IMR-90 (cell line): ENCODE data around the gene ATP5MC3. TPM values are rescaled to one million over a fixed set of nuclear protein-coding genes. Genes with fewer than 3 reads are reported as not detected.
A peak's percentile ranks its signal among the peaks of the same experiment; 100 is the strongest.
"Not testable (repeated sequence)": the region's sequence is repeated elsewhere in the genome, so short reads cannot be mapped to it uniquely, and the experiment has no call there.

Experiments used
- ATAC-seq: fragments of 200-7000 bp; cut with Tn5 transposase; 2 replicates; pipeline ENCODE4 v1.9.1; 2020; ENCODE audit warnings: low read depth, mild to moderate bottlenecking, moderate library complexity
- BruUV-seq: library from RNA; stranded (reverse); fragments of 400-500 nt; replicated peaks from 2 replicates; lab custom pipeline; 2021; lab: Mats Ljungman, UMichigan
- CTCF ChIA-PET: fragments of 300-600 bp; formaldehyde crosslinking; extraction: SDS; loops from one replicate; lab custom pipeline; 2021; ENCODE audit warnings: antibody characterized with exemption; lab: Yijun Ruan, JAX
- POLR2A ChIA-PET: fragments of 300-600 bp; sonication (Branson Sonifier 250); formaldehyde crosslinking; loops from one replicate; lab custom pipeline; 2022; ENCODE audit warnings: antibody characterized with exemption; ENCODE audit not compliant: unreplicated experiment; lab: Charles Lee
- DNase-seq: peaks from one replicate; pipeline ENCODE4 v3.0.0; 2013
- H2AFZ ChIP-seq: replicated peaks from 2 replicates; pipeline ENCODE3; 2013; ENCODE audit warnings: low read length, mild to moderate bottlenecking; ENCODE audit not compliant: poor library complexity
- H2AK5ac ChIP-seq: 2 replicates; pipeline ENCODE4 v1.6.1; 2013; ENCODE audit warnings: low read depth, low read length, inconsistent platforms
- H2AK9ac ChIP-seq: replicated peaks from 2 replicates; pipeline ENCODE3; 2013; ENCODE audit warnings: mild to moderate bottlenecking, low read depth, low read length, moderate library complexity; ENCODE audit not compliant: poor library complexity
- H2BK120ac ChIP-seq: 2 replicates; pipeline ENCODE4 v1.6.1; 2013; ENCODE audit warnings: low read depth, low read length, inconsistent platforms
- H2BK15ac ChIP-seq: 3 replicates; pipeline ENCODE4 v1.6.1; 2013; ENCODE audit warnings: low read depth, low read length, inconsistent platforms
- H2BK20ac ChIP-seq: 2 replicates; pipeline ENCODE4 v1.6.1; 2013; ENCODE audit warnings: low read depth, mild to moderate bottlenecking, inconsistent platforms, low read length, moderate library complexity
- H2BK5ac ChIP-seq: 2 replicates; pipeline ENCODE4 v1.6.1; 2013; ENCODE audit warnings: mild to moderate bottlenecking, low read depth, low read length, inconsistent platforms; ENCODE audit not compliant: poor library complexity, severe bottlenecking
- H3K14ac ChIP-seq: replicated peaks from 2 replicates; pipeline ENCODE4 v1.6.1; 2013; ENCODE audit warnings: low read depth, low read length, inconsistent platforms
- H3K18ac ChIP-seq: 2 replicates; pipeline ENCODE4 v1.6.1; 2013; ENCODE audit warnings: low read depth, low read length, control low read depth
- H3K23ac ChIP-seq: 2 replicates; pipeline ENCODE4 v1.6.1; 2013; ENCODE audit warnings: low read depth, low read length, inconsistent platforms
- H3K27ac ChIP-seq: 2 replicates; pipeline ENCODE4 v1.5.1; 2013; ENCODE audit warnings: mild to moderate bottlenecking, control low read depth, low read length; ENCODE audit not compliant: insufficient read depth
- H3K27me3 ChIP-seq: 2 replicates; pipeline ENCODE4 v1.6.1; 2013; ENCODE audit warnings: low read length; ENCODE audit not compliant: control insufficient read depth, insufficient read depth
- H3K36me3 ChIP-seq: 2 replicates; pipeline ENCODE4 v1.6.1; 2013; ENCODE audit warnings: low read length, mixed read lengths; ENCODE audit not compliant: control insufficient read depth, insufficient read depth
- H3K4ac ChIP-seq: 2 replicates; pipeline ENCODE4 v1.6.1; 2013; ENCODE audit warnings: low read depth, low read length, inconsistent platforms
- H3K4me1 ChIP-seq: 2 replicates; pipeline ENCODE4 v1.6.1; 2013; ENCODE audit warnings: low read length, mixed read lengths; ENCODE audit not compliant: control insufficient read depth, insufficient read depth
- H3K4me2 ChIP-seq: 2 replicates; pipeline ENCODE4 v1.6.1; 2013; ENCODE audit warnings: low read depth, mild to moderate bottlenecking, control low read depth, low read length, moderate library complexity
- H3K4me3 ChIP-seq: 2 replicates; pipeline ENCODE4 v1.5.1; 2013; ENCODE audit warnings: low read depth, mild to moderate bottlenecking, control low read depth, low read length, moderate library complexity; ENCODE audit not compliant: insufficient read depth
- H3K56ac ChIP-seq: 2 replicates; pipeline ENCODE4 v1.6.1; 2013; ENCODE audit warnings: low read length, inconsistent platforms; ENCODE audit not compliant: insufficient read depth; ENCODE audit errors: extremely low read depth
- H3K79me1 ChIP-seq, 2 experiments: 2 replicates each; pipeline ENCODE4 v1.6.1; 2013; ENCODE audit warnings: low read length in 2 of 2, inconsistent platforms in 1 of 2, low read depth in 1 of 2
- H3K9ac ChIP-seq: 2 replicates; pipeline ENCODE4 v1.6.1; 2013; ENCODE audit warnings: low read depth, low read length, control low read depth
- H3K9me1 ChIP-seq: 2 replicates; pipeline ENCODE4 v1.6.1; 2013; ENCODE audit warnings: low read length, inconsistent platforms; ENCODE audit not compliant: insufficient read depth
- H3K9me3 ChIP-seq: 2 replicates; pipeline ENCODE4 v1.6.1; 2013; ENCODE audit warnings: low read length; ENCODE audit not compliant: control insufficient read depth, insufficient read depth
- H4K20me1 ChIP-seq: 2 replicates; pipeline ENCODE4 v1.6.1; 2013; ENCODE audit warnings: low read length, inconsistent platforms; ENCODE audit not compliant: insufficient read depth
- H4K5ac ChIP-seq: 2 replicates; pipeline ENCODE4 v1.6.1; 2013; ENCODE audit warnings: mild to moderate bottlenecking, low read depth, low read length, control low read depth
- H4K8ac ChIP-seq, 2 experiments: 2 replicates each; pipeline ENCODE4 v1.6.1; 2013; ENCODE audit warnings: low read depth in 2 of 2, low read length in 2 of 2, control low read depth in 1 of 2, inconsistent platforms in 1 of 2
- H4K91ac ChIP-seq: 2 replicates; pipeline ENCODE4 v1.6.1; 2013; ENCODE audit warnings: low read depth, low read length, inconsistent platforms; ENCODE audit not compliant: insufficient read depth
- BHLHE40 ChIP-seq: fragments of 150-350 bp; IDR thresholded peaks from 2 replicates; pipeline ENCODE4 v1.6.1; 2016; ENCODE audit warnings: mild to moderate bottlenecking, low read depth, low read length
- CHD1 ChIP-seq: IDR thresholded peaks from 2 replicates; pipeline ENCODE4 v1.6.1; 2012; ENCODE audit warnings: low read depth, low read length, improper control_type of control experiment
- MAFK ChIP-seq: IDR thresholded peaks from 2 replicates; pipeline ENCODE4 v1.6.1; 2012; ENCODE audit warnings: low read depth, low read length, improper control_type of control experiment
- POLR2A ChIP-seq: IDR thresholded peaks from 2 replicates; pipeline ENCODE4 v1.6.1; 2012; ENCODE audit warnings: mild to moderate bottlenecking, low read depth, low read length
- RFX5 ChIP-seq: IDR thresholded peaks from 2 replicates; pipeline ENCODE4 v1.8.0; 2012; ENCODE audit warnings: low read depth, mild to moderate bottlenecking, low read length, moderate library complexity
- SMC3 ChIP-seq: fragments of 150-350 bp; IDR thresholded peaks from 2 replicates; pipeline ENCODE4 v1.6.1; 2016; ENCODE audit warnings: low read depth, mild to moderate bottlenecking, antibody characterized with exemption, low read length, moderate library complexity
- WGBS, 2 experiments: methylation state at CpG; one replicate each; pipeline versions ENCODE4 v1.1.5 to v1.1.7; 2013; ENCODE audit warnings: missing lambda C conversion rate in 2 of 2; ENCODE audit not compliant: insufficient read length in 1 of 2; ENCODE audit errors: extremely low coverage in 2 of 2; 5-methylcytosine and 5-hydroxymethylcytosine counted together
- dilution Hi-C: fragments of 300-500 bp; cut with HindIII; formaldehyde crosslinking; loops from one replicate; pipeline ENCODE4 v1.14.3; 2018; ENCODE audit warnings: low sequenced_read_pairs; ENCODE audit not compliant: unreplicated experiment
- in situ Hi-C: fragments of 300-500 bp; cut with MboI; formaldehyde crosslinking; loops from 3 replicates; pipeline ENCODE4 v1.14.3; 2019; ENCODE audit warnings: low sequenced_read_pairs, inconsistent platforms, mixed read lengths
- intact Hi-C: fragments of 100-400 bp; cut with micrococcal nuclease; formaldehyde crosslinking; loops from 2 replicates; pipeline ENCODE4 v1.10.0; 2022
- polyA plus RNA-seq, 3 experiments: library from polyadenylated mRNA; depleted of rRNA; stranded (reverse); fragments of >200 nt; gene quantifications; 2 replicates each; pipeline ENCODE4 v1.2.3, GENCODE V29; 2012; ENCODE audit warnings: low replicate concordance in 1 of 3
- total RNA-seq: library from RNA; depleted of rRNA; stranded (reverse); fragments of >200 nt; gene quantifications from 2 replicates; pipeline ENCODE4 v1.2.3, GENCODE V29; 2012

Gene ATP5MC3
- total and polyA plus RNA-seq, 2 of the 4 experiments (the other 2 are of a cell fraction), result 167 to 365 TPM

- TF ChIP-seq BHLHE40, result peak; percentile 51; the same call in 1 of the 2 replicates
- TF ChIP-seq SMC3, result no peak
- TF ChIP-seq POLR2A, result peak; percentile 58; the same call in 1 of the 2 replicates
- 0 out of 2 replicates have a peak, but pooled peaks have one; percentile 54 for TF ChIP-seq CHD1
- TF ChIP-seq MAFK, result no peak
- TF ChIP-seq RFX5, result no peak
Measured at GRCh38 chr2:175181104-175181876, at the start of gene ATP5MC3 (continued).

DNA sequence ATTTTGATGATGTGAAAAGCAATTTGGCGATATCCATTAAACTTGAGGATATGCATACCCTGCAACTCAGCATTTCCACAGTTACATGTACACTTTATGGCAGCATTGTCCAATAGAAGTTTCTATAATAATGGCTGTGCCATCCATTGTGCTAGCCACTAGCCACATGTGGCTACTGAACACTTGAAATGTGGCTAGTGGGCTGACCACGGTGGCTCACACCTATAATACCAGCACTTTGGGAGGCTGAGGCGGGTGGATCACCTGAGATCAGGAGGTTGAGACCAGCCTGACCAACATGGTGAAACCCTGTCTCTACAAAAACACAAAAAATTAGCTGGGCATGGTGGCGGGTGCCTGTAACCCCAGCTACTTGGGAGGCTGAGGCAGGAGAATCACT lies 47.1 kb upstream of the ATP5MC3 start:
- H3K4me1 ChIP-seq, H3K18ac ChIP-seq, BruUV-seq, H2BK120ac ChIP-seq, H3K27ac ChIP-seq, H3K9me3 ChIP-seq, intact Hi-C loops, POLR2A ChIA-PET, H3K4me2 ChIP-seq, H3K56ac ChIP-seq, H3K9ac ChIP-seq, H3K23ac ChIP-seq, DNase-seq, H4K8ac ChIP-seq, H2AK5ac ChIP-seq, H2BK5ac ChIP-seq, H3K4me3 ChIP-seq, H2BK15ac ChIP-seq, H4K20me1 ChIP-seq, ATAC-seq, H2BK20ac ChIP-seq, H4K5ac ChIP-seq, H4K91ac ChIP-seq, H2AK9ac ChIP-seq, H3K79me1 ChIP-seq, H3K27me3 ChIP-seq, H3K14ac ChIP-seq, H2AFZ ChIP-seq, H3K9me1 ChIP-seq, H3K36me3 ChIP-seq, dilution Hi-C loops, in situ Hi-C loops, H3K4ac ChIP-seq: not testable (repeated sequence)
- no CpG with 5 or more reads among the region's 4 CpGs for WGBS, 2 experiments
- CTCF ChIA-PET, result interaction anchor here (1.1 kb wide), 1 partner anchor 23 kb away, joined by 3 read pairs; no protein-coding TSS in a partner anchor
